ENCODE results near the gene MMP23B. TPM values are rescaled to one million over a fixed set of nuclear protein-coding genes. Genes with fewer than 3 reads are reported as not detected.

MMP23B gene
- total and polyA plus RNA-seq, 2 experiments from 2014 or later: 15.8 to 16.2 TPM

GRCh38 chr1:1618396-1619068 lies 13.4 kb upstream of the MMP23B start:
- Mint-ChIP-seq H3K36me3 (ENCODE audit: low read depth) (peaks cover 2% of the 10 kb centered on the region; the same call in 2 of the 3 replicates), H3K4me1 (peaks cover 11% of the 10 kb centered on the region), H3K9me3 (no peaks in the 10 kb centered on the region; the same call in 2 of the 3 replicates), H3K4me3 (no peak overlapping the region), H3K27me3 (ENCODE audit: insufficient read depth, low read depth, poor library complexity) (peaks cover 13% of the 10 kb centered on the region), H3K27ac (no peak overlapping the region)
- Histone ChIP-seq H3K36me3 (ENCODE audit: insufficient read depth) (no peaks in the 10 kb centered on the region), H3K27me3 (ENCODE audit: insufficient read depth) (no peaks in the 10 kb centered on the region), H3K27ac (ENCODE audit: low read depth) (no peak overlapping the region), H3F3A (replicated peaks; ENCODE audit: low read depth) (peaks cover 4% of the 10 kb centered on the region; the same call in 1 of the 2 replicates), H3K4me3 (no peak overlapping the region), H3K4me1 (ENCODE audit: insufficient read depth) (peaks cover 6% of the 10 kb centered on the region; the same call in 1 of the 2 replicates), H3K4me2 (no peak overlapping the region), H2AFZ (no peak overlapping the region), H3K9me2 (ENCODE audit: insufficient read depth) (no peaks in the 10 kb centered on the region), H4K20me1 (replicated peaks; ENCODE audit: insufficient read depth) (peaks cover 11% of the 10 kb centered on the region), H3K79me2 (replicated peaks; ENCODE audit: insufficient read depth) (peaks cover 14% of the 10 kb centered on the region; the same call in 1 of the 2 replicates)
- DNase-seq (ENCODE audit: low spot score) (no peak), ATAC-seq (no peak)
- TF ChIP-seq ZNF114 (CRISPR knock-in tag; IDR thresholded peaks at IDR 0.05) (no peak), ZNF462 (CRISPR knock-in tag; IDR thresholded peaks at IDR 0.05) (no peak)

GRCh38 chr1:1619917-1620361 lies 12.0 kb upstream of the MMP23B start:
- peaks cover under 1% of the 10 kb centered on the region; the same call in 1 of the 2 replicates for H3K79me2 ChIP-seq (replicated peaks; ENCODE audit: insufficient read depth)
- H3K4me1 Mint-ChIP-seq: no peaks in the 10 kb centered on the region; the same call in 2 of the 3 replicates
- H3K9me3 Mint-ChIP-seq: no peaks in the 10 kb centered on the region; the same call in 2 of the 3 replicates
- H3K36me3 ChIP-seq (ENCODE audit: insufficient read depth): no peaks in the 10 kb centered on the region
- H3K4me3 ChIP-seq: no peak overlapping the region
- H3K4me2 ChIP-seq: no peak overlapping the region
- no peaks in the 10 kb centered on the region; the same call in 1 of the 2 replicates for H3F3A ChIP-seq (replicated peaks; ENCODE audit: low read depth)
- no peaks in the 10 kb centered on the region; the same call in 2 of the 3 replicates for H3K36me3 Mint-ChIP-seq (ENCODE audit: low read depth)
- H3K27me3 Mint-ChIP-seq (ENCODE audit: insufficient read depth, low read depth, poor library complexity): peaks cover 16% of the 10 kb centered on the region
- ATAC-seq (peak; percentile 45), DNase-seq (ENCODE audit: low spot score) (peak; percentile 80)
- H2AFZ ChIP-seq: no peak overlapping the region
- H4K20me1 ChIP-seq (replicated peaks; ENCODE audit: insufficient read depth): peaks cover 5% of the 10 kb centered on the region
- H3K4me3 Mint-ChIP-seq: no peak overlapping the region
- no peak overlapping the region for H3K27ac ChIP-seq (ENCODE audit: low read depth)
- no peaks in the 10 kb centered on the region for H3K27me3 ChIP-seq (ENCODE audit: insufficient read depth)
- no peak overlapping the region for H3K27ac Mint-ChIP-seq
- no peaks in the 10 kb centered on the region; the same call in 1 of the 2 replicates for H3K4me1 ChIP-seq (ENCODE audit: insufficient read depth)
- no peaks in the 10 kb centered on the region for H3K9me2 ChIP-seq (ENCODE audit: insufficient read depth)
- TF ChIP-seq NANOG (IDR thresholded peaks at IDR 0.05; ENCODE audit: borderline replicate concordance) (no peak), ZNF462 (CRISPR knock-in tag; IDR thresholded peaks at IDR 0.05) (no peak)

All from GM23338 (cell line).